ENCODE results near the gene UBAC1. TPM values are rescaled to one million over a fixed set of nuclear protein-coding genes. Genes with fewer than 3 reads are reported as not detected.

Gene UBAC1
- polyA plus RNA-seq, 3 donors = 30.9 to 35.9 (median 33.2) TPM

GRCh38 chr9:135998016-135998380 is 36.8 kb upstream of the UBAC1 start:
- DNase-seq (ENCODE audit: extremely low read depth in 1 of 11, low read depth in 9 of 11, low spot score in 4 of 11) = no peak

- DNase-seq (ENCODE audit: extremely low read depth in 1 of 11, low read depth in 9 of 11, low spot score in 4 of 11) = no peak
These were observed 36.2 kb upstream of the UBAC1 start for GRCh38 chr9:135997090-135998015.

DNA sequence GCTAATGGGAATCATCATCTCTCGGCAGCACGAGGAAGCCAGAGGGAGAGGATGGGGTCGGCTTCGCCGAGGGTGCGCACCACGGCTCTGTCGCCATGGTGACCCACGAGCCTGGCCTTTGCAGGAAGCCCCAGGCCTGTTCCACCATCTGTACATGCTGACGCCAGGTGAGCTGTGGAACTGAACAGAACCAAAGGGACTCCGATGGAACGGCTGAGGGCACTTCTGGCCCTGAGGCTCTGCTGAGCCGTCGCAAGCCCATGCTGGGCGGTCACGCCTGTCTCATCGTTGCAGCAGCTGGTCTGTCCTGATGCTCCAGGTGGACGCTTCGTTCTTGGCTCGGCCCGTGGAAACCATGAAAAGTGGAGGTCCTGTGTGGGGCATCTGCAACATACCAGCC is 34.6 kb upstream of the UBAC1 start:
- no peak for DNase-seq (ENCODE audit: extremely low read depth in 1 of 11, low read depth in 9 of 11, low spot score in 4 of 11)

DNA sequence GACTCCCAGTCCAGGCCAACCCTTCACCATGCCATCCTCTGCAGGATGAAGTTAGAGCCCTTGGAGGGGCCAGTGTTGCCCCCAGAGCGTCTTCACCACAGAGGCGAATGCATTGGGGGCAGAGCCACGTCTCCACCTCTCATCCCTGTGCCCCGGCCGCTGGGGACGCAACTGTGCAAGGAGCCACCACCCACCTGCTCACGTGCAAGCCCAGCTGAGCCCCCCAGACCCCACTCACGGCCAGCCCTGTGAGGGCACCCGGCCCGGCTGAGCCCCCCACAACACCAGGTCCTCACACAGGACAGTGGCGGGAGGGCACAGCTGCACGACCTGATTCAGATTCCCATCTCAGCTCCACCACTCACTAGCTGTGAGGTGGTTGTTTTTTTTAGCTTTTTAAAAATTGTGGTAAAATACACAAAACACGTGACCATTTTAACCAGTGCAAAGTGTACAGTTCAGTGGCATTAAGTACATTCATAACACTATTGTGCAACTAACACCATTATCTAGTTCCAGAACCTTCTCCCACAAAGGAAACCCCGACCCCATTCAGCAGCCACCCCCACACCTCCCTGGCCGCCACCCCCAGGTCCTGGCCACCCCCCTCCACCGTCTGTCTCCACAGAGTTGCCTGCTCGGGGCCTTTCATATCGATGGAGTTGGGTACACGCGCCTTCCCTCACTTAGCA is 33.5 kb upstream of the UBAC1 start:
- no peak for DNase-seq (ENCODE audit: extremely low read depth in 1 of 11, low read depth in 9 of 11, low spot score in 4 of 11)

GRCh38 chr9:135993765-135994500 is 32.8 kb upstream of the UBAC1 start:
- no peak for DNase-seq (ENCODE audit: extremely low read depth in 1 of 11, low read depth in 9 of 11, low spot score in 4 of 11)

DNA sequence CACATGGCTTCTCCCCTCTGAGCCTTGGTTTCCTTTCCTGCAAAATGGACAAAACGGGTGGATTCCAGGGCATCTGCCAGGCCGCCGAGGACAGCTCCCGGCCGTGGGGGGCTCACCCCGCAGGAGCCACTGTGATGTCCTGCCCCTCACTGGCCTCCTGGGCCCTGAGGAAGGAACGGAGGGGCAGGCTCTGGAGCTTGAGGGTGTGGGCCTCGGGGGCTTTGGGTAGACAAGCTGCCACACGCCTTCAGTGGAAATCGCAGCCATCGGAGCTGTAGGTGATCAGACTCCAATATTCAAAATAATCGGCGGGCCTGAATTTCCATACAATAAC is 32.2 kb upstream of the UBAC1 start:
- DNase-seq (ENCODE audit: extremely low read depth in 1 of 11, low read depth in 9 of 11, low spot score in 4 of 11) = no peak

DNA sequence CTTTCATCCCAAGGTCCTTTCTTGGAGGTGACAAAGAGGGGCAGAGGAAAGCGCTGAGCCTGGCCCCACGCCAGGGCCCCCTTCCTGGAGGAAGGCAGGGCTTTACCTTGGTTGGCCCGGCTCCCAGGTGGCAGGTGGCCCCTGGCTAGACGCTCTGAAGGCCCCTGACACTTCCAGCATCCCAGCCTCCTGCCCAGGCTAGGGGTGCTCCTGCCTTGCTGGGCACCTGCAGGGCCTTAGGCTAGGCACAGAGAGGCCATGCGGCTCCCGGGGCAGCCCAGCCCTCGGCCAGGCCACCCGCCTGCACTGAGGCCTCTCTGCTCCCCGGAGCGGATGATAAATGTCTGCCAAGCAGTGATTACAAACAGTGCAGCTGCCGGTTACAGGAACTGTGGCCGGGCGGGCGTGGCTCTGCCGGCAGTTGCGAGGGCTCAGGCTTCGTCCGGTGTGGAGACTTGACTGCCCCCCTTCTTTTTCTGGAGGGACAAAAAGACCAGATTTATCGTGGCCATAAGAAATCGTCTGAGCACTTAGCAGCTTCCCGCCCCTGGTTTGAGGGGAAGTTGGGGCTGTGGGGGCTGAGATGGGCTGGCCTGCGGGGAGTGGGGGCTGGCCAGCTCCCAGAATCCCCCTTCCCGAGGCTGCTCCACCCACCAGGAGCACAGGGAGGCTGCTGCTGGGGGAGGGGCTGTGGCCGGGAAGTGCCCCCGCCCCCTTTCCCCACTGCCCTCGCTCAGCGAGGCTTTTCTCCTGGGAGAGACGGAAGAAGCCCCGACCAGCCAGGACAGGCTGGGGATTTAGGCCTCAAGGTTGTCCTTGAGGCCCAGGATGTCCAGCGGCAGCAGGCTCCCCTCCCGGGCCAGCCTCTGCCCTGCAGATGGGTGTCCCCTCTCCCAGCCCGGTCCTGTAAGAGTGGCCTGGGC is 31.6 kb upstream of the UBAC1 start:
- peak in 10 of 11 donors; percentile 71 to 89 (median 84) for DNase-seq (ENCODE audit: extremely low read depth in 1 of 11, low read depth in 9 of 11, low spot score in 4 of 11)

GRCh38 chr9:135991771-135992170 is 30.6 kb upstream of the UBAC1 start:
- no peak for DNase-seq (ENCODE audit: extremely low read depth in 1 of 11, low read depth in 9 of 11, low spot score in 4 of 11)

DNA sequence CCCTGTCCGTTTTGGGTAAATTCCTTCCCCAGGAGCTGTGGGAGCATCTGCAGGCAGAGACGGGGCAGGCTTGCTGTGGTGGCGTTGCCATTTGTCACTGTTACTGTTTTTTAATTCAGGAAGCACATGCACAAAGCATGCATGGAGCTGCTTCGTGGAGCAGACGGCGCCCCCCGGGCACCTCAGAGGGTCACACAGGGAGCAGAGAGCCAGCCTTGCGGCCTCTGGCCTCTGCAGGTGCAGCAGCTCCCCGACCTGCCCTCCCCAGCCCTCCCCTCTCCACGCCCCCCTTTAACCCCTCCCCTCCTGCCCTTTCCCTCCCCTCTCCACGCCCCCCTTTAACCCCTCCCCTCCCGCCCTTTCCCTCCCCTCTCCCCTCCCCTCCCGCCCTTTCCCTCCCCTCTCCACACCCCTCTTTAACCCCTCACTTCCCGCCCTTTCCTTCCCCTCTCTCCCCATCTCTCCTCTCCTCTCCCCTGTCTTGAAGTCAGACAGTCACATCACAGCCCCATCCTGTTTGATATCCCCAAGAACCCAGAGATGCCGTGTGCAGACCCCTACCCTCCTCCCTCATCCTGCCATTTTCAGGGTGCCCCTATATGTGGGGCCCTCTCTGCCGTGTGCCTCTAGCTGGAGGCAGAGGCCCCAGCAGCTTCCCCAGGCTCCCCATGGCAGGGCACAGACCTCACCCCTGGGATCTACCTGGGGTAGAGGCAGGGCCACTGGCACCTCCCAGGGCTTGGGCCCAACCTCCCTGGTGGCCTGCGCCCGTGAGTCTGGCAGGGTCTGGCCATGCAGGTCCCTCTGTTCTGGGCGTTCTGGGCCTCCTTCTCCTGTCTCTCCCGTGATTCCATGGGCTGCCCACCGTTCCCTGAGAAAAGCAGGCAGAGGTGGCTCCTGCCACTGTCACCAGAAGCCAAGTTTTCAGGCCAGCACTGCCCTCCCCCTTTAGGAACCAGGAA is 29.6 kb upstream of the UBAC1 start:
- DNase-seq (ENCODE audit: extremely low read depth in 1 of 11, low read depth in 9 of 11, low spot score in 4 of 11) = peak in 1 of 11 donors; percentile 49

GRCh38 chr9:135989722-135990467 is 28.7 kb upstream of the UBAC1 start:
- no peak for DNase-seq (ENCODE audit: extremely low read depth in 1 of 11, low read depth in 9 of 11, low spot score in 4 of 11)

GRCh38 chr9:135989157-135989556 is 28.0 kb upstream of the UBAC1 start:
- no peak for DNase-seq (ENCODE audit: extremely low read depth in 1 of 11, low read depth in 9 of 11, low spot score in 4 of 11)

GRCh38 chr9:135988493-135988892 is 27.3 kb upstream of the UBAC1 start:
- no peak for DNase-seq (ENCODE audit: extremely low read depth in 1 of 11, low read depth in 9 of 11, low spot score in 4 of 11)

- no peak for DNase-seq (ENCODE audit: extremely low read depth in 1 of 11, low read depth in 9 of 11, low spot score in 4 of 11)
These were observed 26.7 kb upstream of the UBAC1 start for GRCh38 chr9:135987838-135988404.

DNA sequence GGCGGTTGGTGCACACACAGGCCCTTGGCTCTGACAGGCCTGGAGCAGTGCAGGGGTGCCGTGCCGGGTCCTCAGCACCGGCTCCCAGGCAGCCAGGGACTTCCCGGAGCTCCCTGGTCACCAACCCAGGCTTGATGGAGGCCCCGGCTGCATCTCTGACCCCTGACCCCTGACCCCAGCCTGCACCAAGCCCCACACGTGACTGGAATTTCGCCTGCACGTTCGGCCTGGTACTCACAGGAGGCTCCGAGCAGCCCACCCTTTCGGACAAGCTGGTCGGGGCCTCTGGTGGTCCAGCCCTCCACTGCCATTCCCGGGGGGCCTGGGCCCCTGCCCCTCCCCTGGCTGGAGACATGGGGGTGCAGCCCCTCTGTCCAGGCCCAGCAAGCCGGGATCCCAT is 25.4 kb upstream of the UBAC1 start:
- no peak for DNase-seq (ENCODE audit: extremely low read depth in 1 of 11, low read depth in 9 of 11, low spot score in 4 of 11)

- no peak for DNase-seq (ENCODE audit: extremely low read depth in 1 of 11, low read depth in 9 of 11, low spot score in 4 of 11)
These were observed 24.7 kb upstream of the UBAC1 start for GRCh38 chr9:135985889-135986288.

GRCh38 chr9:135985459-135985774 is 24.2 kb upstream of the UBAC1 start:
- DNase-seq (ENCODE audit: extremely low read depth in 1 of 11, low read depth in 9 of 11, low spot score in 4 of 11) = no peak
